HG03039 (cell line): ENCODE measurements around the gene ZCCHC3.
A peak's percentile ranks its signal among the peaks of the same experiment; 100 is the strongest.

Experiments
- ATAC-seq: cut with Tn5 transposase; IDR thresholded peaks from one replicate; pipeline ENCODE4 v1.9.1; 2021; ENCODE audit warnings: mild to moderate bottlenecking, moderate library complexity; ENCODE audit not compliant: unreplicated experiment

Gene ZCCHC3

DNA sequence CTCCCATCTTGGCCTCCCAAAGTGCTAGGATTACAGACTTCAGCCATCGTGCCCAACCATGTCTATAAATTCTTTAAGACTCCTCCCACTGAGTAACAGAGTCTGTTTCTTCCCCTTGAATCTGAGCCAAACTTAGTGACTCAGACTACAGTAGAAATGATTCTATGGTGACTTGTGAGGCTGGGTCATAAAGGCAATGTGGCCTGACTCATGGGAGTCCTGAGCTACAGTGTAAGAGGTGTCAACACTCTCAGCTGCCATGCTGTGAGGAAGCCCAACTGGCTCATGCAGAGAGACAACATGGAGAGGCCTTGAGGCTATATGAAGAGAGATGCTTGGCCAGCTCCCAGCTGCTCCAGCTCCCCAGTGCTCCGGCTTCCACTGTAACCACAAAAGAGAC, 44.3 kb downstream of the ZCCHC3 start:
- ATAC-seq, result no peak

DNA sequence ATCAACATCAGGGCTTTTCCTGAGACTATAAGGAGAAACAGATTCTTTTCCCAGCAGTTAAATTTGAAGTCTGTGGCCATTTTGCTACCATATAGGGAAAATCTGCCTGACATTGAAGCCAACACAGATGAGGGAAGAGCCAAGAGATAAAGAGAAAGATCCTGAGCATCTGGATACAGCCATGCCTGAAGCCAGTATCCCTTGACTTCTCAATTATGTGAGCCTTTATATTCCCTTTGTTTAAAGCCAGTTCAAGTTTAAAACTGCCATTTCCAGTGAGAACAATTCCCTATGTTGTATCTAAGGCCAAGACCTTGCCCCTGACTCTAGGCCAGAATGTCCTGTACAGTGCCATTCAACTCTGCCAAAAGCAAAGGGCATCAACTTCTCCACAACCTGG, 45.7 kb downstream of the ZCCHC3 start:
- ATAC-seq, result no peak

DNA sequence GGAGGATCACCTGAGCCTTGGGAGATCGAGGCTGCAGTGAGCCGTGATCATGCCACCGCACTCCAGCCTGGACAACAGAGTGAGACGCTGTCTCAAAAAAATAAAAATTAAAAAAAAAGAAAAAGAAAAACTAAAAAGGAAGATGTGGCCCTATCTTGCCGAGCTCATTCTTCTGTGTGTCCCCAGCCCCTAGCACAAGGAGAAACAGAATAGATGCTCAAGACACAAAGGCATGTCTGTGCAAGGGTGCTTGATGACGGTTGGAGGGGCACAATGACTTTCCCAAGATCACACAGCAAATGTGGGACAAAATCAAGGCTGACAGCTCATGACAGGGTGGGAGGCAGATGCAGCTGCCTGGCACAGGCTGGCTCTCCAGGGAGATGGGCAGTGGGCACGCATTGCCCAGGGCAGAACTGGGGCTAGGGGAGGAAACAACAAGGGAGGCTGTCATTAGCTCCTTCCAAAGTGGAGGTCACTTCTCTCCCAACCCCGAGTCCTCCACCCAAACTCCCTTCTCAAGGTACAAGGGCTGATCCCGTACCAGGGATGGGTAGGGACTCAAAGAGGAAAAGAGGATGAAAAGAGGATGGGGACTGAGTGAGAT, 48.8 kb downstream of the ZCCHC3 start:
- no peak for ATAC-seq

DNA sequence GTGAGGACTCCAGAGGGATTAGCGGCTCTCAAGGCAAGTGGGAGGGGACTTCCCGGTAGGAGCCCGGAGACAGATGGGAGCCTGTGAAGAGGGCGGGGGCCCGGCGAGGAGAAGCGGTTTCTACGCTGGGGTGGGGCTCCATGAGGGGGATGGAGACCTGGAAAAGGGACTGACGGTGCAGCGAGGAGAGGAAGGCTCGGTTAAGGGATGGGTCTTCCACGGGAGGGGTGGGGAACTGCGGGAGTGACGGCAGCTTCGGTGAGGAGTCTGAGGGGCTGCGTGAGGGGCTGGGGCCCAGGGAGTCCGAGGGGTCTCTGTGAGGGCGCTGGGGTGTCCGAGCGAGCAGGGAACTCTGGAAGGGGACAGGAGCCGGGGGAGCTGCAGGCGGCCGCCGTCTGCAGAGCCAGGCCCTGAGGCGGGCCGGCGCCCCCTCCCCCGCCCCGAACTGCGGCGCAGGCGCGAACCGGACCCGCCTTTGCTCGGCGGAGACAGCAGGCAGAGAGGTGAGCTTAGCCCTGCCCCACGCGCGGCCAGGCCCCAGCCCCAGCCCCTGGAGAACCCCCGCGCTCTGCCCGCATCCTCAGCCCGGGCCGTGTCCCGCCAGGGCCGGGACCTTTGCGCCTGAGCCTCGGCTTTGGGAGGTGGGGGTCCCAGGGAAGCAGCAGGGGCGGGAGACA, 49.4 kb downstream of the ZCCHC3 start, which contains the start of gene NRSN2:
NRSN2 (plus strand) TSS at position 472 of the 677 bp plus-strand sequence. CDS start 2,533 bp downstream, outside the sequence.
- peak; percentile 29 for ATAC-seq

DNA sequence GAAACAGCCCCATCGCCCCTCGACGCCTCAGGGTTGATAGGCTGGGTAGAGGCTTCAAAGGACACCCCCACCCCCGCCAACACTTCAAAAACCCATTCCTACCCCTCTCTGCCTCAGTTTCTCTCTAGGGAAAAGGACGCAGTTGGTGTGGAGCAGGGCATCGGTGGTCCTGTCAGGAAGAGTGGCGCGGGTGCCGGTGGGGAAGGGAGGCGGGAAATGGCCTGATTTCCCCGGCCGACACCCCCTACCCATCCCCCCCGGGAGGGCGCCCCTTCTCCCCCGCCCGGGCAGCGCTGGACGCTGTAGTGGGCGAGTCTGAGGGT, 49.9 kb downstream of the ZCCHC3 start:
- ATAC-seq, result peak; percentile 0

DNA sequence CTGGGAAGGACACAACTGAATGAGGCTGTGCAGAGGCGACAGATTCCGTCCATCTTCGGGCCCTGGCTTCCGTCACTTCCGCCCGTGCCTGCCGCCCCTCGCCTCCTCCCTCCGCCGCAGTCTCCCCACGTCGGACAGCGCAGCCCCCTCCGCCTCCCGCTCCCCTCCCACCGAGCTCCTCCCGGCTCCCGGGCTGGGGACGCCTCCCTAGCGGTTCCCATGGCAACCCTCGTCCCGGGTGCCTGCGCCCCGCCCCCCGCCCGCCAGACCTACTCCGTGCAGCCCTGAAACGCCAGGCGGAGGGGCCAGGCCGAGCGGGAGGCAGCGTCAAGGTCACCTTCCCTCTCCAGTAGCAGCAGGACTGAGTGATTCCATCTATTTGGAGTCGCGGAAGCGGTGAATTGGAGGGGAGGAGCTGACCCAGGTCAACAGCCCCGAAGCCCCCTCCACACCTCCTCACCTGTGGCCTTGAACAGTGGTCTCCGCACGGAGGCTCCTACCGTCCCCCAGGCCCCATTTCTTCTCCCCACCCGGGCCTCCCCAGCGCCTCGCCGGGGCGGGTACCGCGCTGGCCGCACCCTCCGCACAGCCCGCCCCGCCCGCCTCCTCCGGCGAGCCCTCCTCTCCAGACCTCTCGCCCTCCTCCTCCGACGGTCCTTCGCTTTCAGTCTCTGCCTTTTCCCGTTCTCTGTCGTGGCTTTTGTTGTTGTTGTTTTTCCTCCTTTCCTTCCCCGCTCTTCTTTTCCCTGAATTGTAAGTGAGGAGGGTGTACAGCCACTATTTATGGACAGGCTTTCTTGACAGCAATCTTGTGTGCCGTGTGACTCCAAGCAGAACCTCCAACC, 50.5 kb downstream of the ZCCHC3 start:
- ATAC-seq, result peak; percentile 78

DNA sequence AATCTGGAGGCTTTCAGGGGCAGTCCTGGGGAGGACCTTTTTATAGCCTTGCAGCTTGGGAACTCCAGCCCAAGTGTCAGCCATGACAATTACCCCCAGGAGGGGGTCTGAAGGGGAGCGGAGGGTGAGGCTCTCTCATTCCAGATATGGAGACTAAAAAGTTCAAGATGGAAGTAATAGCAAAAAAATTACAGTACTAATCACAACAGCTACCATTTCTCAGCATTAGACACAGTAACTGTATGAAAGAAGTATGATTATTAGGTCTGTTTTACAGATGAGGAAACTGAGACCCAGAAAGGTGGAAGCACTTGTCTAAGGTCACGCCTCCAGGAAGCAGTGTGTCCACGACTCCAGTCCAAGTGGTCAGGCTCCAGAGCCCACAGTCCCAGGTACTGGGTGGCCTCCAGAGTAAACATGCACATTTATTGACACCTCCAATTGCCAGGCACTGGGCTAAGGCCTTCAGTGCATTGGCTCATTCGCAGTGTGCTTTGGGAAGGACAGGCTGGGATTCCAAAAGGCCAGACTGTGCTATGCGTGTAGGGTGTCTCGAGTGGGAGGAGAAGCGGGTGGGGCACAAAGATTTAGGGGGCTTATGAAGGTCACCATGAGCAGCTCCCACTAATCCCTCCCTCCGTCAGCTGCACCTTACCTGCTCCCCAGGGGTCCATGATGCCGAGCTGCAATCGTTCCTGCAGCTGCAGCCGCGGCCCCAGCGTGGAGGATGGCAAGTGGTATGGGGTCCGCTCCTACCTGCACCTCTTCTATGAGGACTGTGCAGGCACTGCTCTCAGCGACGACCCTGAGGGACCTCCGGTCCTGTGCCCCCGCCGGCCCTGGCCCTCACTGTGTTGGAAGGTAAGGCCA, 51.8 kb downstream of the ZCCHC3 start:
- no peak for ATAC-seq
